HT-29 (cell line): ENCODE results near the gene SCRN1. TPM values are rescaled to one million over a fixed set of nuclear protein-coding genes. Genes with fewer than 3 reads are reported as not detected.

Experiments used
- DNase-seq: peaks from one replicate; pipeline ENCODE4 v3.0.0-alpha.2; 2015; ENCODE audit warnings: low spot score
- total RNA-seq: library from RNA; depleted of rRNA; stranded (reverse); fragments of >200 nt; shearing (Covaris generic); gene quantifications from 2 replicates; pipeline ENCODE4 v1.2.3, GENCODE V29; 2014; rRNA removed

Gene SCRN1, protein sequence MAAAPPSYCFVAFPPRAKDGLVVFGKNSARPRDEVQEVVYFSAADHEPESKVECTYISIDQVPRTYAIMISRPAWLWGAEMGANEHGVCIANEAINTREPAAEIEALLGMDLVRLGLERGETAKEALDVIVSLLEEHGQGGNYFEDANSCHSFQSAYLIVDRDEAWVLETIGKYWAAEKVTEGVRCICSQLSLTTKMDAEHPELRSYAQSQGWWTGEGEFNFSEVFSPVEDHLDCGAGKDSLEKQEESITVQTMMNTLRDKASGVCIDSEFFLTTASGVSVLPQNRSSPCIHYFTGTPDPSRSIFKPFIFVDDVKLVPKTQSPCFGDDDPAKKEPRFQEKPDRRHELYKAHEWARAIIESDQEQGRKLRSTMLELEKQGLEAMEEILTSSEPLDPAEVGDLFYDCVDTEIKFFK
- total RNA-seq = 17.0 and 18.6 TPM in 2 replicates

DNA sequence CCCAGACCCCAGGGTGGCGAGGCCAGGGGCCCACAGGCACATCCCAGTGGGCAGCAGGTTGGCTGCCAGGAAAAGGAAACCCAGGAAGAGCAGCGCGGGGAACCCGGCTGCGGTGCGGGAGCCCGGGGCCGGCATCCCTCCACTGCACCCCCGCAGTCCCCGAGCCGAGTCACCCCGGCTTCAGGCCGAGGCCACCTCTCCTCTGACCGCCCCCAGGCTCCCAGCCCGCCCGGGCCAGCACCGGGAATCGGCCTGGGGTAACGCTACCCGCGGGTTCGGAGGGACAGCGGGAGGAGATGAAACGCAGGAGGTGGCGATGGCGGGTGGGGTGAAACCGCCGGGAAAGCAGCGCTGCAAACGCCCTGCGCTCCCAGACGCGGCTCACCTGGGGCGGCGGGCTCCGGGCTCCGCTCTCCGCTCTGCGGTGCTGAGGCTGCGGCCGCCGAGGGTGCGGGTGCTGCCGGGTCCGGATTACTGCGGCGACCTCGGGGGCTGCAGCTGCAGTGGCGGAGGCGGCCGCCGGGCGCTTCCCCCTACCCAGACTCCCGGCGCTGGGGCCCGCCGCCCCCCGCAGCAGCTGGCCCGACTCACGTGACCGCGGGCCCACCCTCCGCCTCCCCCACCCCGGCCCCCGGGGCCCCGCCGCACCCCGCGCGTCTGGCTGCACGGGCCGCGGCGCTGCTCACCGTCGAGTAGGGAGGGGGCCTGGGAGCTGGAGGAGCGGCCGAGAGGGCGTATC is at the start of gene SCRN1:
Gene SCRN1 (minus strand): TSS at position 545 of the 739 bp plus-strand sequence. CDS start 20,734 bp downstream, outside the sequence.
- DNase-seq = peak; percentile 39

DNA sequence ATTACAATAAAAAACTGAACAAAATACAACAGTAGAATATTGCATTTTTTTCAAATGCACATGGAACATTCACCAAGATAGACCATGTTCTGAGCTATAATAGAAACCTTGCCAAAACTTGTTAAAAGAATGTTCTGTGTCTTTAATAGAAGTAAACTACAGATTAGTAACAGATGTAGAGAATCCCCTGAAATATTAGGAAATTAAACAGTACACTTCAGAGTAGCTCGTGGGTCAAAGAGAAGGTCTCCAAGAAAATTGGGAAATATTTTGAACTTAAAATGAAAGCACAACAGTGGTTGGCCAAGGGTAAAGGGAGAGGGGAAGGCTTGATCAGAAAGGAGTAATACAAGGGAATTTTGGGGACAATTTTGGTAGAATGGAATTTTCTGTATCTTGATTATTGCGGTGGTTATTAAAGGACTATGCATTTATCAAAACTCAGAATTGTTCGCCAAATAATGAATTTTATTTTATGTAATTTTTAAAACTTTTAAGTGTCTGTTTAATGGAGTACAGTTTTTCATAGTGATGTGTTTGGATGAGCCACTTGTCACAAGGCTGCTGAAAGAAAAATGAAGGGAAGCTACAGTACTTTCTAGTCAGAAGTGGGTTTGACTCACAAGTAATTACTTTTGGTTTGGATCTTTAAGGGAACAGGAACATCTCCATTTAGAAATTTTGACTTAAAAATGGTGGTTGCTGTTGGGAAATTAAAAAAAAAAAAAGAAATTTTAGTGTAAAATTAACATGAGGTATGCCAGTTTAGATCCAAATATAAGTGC is 48.8 kb upstream of the SCRN1 start:
- no peak for DNase-seq

DNA sequence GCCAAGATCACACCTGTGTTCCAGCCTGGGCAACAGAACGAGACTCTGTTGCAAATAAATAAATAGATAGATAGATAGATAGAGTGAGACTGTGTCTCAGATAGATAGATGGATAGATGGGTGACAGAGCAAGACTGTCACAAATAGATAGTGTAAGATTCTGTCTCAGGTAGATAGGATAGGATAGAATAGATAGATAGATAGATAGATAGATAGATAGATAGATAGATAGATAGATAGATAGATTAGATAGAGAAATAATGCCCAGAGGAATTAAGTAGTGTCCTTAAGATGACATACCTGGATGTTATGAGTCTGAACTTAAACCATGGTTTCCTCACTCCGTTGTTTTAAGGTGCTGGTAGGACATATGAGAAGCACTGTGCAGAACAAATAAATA is 46.6 kb upstream of the SCRN1 start:
- no peak for DNase-seq

DNA sequence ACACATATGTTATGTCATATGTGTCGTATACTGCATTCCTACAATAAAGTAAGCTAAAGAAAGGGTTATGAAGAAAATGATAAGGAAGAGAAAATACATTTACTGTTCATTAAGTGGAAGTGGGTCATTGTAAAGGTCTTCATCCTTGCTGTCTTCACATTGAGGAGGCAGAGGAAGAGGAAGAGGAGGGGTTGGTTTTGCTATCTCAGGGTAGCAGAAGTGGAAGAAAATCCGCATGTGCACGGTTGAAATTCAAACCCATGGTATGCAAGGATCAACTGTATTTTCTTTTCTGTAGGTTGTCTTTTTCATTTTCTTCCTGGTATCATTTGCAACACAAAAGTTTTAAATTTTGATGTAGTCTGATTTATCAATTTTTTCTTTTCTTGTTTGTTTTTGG is 44.9 kb upstream of the SCRN1 start:
- DNase-seq = no peak

DNA sequence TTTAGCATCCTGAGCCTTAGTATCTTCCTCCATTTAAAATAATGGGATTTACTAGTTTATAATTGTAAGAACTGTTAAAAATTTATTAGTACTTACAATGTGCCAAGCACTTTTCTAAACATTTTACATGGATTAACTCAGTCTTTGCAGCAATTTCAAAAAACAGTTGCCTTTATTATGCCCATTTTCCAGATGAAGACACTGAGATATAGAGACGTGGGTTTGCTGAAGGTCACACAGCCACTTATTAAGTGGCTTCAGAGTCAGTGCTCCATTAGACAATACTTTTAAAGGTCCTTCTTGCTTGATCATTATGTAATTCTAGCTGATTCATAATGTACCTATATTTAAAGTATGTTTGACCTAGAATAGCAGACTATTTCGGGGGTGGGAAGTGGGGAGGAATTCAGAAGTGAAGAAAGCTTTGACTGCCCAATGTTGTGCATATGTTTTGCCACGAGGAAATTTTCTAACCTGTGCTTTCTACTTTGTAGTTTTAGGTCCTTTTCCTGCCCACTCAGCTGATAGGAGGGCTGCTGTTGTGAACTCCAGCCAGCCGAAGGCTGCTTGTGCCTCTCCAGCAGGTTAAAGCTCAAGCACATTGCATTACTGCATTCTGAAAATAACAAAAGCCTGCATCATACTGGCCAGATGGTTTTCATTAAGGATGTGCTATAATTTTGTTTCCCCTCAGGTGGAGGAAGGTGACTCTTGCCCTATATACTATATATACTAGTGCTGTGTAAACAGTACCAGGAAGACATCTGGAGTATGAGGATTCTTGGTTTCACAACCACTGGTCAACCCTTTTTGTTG is 42.9 kb upstream of the SCRN1 start:
- DNase-seq = peak; percentile 24

DNA sequence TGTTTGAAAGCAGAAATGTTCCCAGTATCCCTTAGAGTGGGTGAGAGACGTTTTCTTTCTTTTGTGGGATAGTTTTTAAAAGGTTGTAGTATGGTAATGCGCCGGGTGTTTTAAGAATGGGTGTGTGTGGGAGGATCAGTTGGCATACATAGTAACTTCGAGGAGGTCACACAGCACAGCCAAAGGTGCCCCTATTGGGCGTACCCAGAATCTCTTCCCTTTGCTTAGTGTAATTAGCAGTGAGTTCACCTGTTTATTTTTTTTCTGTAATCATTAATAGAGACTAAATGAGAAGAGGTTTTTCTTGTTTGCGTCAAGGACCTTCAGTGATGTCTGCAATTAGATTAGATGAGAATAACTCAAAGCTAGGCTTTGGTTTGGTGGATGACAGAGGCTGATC is 40.1 kb upstream of the SCRN1 start:
- DNase-seq = peak; percentile 65

DNA sequence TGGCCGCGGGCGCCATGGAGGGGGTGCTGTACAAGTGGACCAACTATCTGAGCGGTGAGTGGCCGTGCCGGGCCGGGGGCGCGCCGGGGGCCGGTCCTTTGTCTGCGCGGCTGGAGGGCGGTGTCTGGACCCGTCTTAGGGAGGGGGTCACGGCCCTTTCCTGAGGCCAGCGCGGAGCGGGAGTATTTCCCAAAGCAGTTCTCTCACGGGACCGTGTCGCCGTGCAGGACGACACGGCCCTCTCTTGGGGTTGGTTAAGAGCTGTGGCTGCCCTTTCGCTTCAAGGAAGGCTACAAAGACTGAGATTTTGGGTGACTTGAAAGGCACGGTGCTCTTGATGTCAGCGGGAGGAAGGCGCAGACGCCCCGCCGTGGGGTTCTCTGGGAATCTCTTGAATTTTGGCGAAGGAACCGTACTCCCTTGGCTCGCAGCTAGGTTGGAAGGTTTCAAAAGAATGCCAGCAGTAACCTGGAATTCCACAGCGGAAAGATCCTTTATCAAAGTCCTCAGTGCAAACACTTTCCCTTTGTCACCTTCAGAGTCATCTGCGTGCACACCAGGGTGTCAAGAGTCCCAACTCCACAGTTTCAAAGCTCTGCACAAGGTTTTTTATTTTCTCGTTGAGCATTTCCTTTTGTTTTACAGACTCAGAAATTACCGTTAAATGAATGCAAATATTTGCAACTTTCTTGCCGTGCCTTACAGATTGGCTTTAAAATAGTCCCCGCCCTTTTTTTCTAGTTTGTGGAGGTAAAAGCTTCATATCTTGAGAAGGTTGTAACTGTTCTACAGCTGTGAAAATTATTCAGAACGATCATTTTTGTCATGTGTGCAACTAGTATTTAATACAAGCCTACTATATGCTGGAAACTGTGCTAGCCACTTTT is 39.4 kb upstream of the SCRN1 start:
- DNase-seq = peak; percentile 67

DNA sequence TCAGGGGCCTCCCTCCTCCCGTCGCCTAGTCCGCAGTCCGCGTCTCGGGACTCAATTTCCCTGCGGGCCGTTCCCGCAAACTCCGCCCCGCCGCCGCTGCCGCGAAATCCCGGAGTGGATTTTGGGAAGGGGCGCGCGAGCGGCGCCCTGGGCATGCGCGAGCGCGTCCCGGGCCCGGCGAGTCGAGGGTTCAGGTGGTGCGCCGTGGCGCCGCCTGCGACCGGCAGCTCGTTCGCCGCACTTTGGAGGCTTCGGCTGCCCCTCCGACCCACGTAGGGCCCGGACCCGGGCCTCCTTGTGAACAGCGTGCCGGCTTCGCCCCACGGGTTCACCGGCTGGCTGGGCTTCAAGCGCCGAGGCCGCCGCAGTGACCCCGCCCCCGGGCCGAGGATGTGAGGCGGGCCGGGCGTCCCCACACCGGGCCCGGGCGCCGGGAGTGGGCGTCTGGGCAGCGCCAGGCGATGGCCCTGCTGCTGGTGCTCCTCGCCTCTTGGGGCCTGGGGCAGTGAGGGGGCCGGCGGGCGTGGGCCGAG is 38.7 kb upstream of the SCRN1 start, which contains the start of gene PLEKHA8:
Gene PLEKHA8 (plus strand): TSS at position 197 of the 533 bp plus-strand sequence. CDS start 351 bp downstream, outside the sequence.
- DNase-seq = peak; percentile 85

DNA sequence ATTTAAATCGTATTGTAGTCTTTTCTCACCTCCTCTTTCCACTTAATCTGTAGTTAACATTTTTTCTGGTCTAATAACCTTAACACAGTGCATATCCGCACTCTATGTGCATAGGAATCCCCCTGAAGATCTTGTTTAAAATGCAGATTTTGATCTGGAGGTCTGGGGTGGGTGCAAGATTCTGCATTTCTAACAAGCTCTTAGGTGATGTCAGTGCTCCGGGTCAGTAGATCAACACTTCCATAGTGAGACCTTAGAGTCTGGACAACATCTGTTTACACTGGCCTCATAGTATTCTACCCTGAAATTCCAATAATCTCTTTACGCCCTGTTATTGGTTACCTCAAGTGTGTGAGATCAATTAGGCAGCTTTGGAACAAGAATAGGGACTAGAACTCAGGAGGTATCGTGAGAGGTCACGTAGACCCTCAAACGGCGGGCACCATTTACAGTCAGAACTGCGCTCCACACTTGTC is 38.2 kb upstream of the SCRN1 start:
- no peak for DNase-seq

DNA sequence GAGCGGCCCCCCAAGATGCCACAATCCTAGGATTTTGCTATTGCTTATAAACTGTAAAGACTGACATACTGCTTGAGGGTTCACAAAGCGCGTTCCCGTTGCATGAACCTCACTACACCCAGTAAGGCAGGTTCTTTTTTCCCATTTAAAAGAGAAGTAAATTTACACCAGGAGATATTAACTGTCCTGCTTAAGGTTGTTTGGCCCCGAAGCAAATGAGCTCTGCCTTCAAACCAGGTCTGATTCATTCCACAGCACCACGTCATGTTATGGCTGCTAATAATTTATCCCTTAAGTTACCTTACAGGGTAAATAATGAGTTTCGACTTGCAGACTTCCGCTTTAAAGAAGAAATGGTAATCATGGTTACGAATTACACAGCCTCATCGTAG is 37.5 kb upstream of the SCRN1 start:
- peak; percentile 77 for DNase-seq

DNA sequence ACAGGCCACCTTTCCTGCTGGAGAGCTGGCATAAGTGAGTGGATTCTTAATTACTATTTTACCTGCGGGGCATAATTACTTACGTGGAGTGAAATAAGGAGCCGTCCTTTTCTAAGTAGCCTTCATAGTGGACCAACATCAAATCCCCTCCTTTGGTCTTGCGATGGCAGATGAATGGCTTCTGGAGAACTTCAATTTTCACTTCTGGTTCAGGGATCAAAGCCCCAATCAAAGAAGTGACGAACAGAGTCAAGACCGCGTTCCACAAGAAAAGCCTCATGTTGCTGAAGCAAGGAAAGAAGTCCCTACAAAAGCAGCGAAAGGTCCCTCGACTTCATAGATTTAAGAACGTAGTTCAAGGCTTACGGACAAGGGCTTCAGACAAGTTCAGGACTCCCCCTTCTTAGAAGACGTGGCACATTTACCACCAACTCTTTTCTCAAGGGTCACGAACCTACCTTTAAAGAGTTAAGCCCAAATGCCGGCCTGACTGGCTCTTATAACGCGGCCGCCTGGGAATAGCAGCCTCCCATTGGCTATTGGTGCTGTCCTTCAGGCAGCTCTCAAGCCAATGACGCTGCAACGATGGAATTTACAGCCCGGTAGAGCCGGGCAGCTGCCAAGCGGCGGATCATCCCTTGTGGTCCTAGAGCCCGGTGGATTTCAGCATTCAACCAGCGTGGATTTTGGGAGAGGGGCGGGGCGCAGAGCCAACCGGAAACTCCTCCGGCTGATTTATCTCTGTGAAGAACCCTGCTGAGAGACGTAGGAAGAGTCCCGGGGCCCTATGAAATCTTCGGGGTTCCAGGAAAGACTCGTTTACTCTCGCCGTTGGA is 36.8 kb upstream of the SCRN1 start, which contains the start of gene FKBP14:
Gene FKBP14 (minus strand): TSS at position 474 of the 836 bp plus-strand sequence. CDS start 194 bp downstream, at position 280.
- DNase-seq = peak; percentile 99

DNA sequence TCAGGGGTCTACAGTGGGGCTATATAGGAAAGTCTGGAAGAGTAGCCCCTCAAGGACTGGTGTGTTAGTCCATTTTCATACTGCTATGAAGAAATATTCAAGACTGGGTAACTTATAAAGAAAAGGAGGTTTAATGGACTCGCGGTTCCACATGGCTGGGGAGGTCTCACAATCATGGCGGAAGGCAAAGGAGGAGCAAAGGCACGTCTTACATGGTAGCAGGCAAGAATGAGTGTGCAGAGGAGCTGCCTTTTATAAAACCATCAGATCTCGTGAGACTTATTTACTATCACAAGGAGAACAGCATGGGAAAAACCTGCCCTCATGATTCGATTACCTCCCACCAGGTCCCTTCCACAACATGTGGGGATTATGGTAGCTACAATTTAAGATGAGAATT is 33.9 kb upstream of the SCRN1 start:
- DNase-seq = no peak

DNA sequence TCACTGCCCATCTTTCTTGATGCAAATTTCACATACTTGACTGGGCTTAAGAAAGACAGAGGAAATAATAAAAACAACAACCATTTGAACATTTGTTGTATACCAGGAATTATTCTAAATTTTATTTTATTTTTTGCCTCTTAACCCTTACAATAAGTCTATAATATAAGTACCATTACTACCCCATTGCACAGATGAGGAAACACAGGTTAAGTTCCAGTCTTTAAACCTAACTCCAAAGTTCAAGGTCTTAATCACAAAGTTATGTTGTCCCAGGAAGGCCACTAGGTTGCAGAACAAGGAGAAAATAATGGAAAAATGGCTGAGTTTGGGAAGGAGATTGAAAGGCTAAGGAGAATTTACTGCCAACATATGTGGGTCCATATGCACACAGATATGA is 33.4 kb upstream of the SCRN1 start:
- DNase-seq = no peak

DNA sequence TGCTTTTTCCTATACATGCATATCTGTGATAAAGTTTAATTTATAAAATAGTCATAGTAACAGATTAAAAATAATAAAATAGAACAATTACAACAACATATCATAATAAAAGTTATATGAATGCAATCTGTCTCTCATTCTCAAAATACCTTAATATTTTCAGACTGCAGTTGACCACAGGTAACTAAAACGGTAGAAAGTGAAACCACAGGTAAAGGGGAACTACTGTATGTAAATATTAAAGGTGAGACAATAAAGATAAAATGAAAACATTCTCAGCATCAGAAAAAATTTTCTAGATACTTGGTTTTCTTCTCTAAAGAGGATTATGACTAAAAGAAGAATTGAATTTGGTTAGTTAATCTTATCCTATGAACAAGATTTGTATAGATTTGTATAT is 30.9 kb upstream of the SCRN1 start:
- no peak for DNase-seq

DNA sequence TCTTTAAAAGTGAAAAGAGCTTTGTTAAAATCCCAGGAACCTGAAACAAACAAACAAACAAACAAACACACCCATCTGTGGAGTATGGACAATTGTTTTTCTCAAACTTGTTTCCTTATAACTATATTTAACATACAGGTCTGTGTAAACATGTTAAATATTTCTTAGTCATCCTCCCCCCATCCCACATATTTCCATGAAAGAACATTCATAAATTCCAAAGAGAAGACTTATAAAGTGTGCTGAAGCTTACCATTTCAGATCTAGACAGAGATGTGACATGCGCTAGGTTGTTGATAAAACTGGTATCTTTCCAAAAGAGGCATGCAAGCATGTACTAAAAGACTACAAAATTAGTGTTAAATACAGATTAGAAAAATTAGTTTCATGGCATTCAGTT is 30.4 kb upstream of the SCRN1 start:
- DNase-seq = no peak

DNA sequence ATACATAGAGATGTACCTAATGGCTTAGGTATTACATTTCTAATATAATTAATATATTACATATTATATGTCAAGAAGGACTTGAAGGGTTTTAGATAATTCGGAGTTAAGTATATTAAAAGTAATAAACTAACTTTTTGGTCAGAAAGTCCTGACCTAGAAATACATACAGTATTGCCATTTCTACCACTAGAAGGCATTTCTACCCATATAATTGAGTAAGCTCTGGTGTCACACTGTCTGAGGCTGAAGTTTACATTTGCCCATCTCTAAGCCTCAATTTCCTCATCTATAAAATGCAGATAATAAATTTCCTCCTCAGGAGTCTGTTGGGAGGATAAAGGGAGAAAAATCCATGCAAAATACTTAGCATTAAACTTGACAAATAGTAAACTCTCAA is 29.8 kb upstream of the SCRN1 start:
- no peak for DNase-seq

DNA sequence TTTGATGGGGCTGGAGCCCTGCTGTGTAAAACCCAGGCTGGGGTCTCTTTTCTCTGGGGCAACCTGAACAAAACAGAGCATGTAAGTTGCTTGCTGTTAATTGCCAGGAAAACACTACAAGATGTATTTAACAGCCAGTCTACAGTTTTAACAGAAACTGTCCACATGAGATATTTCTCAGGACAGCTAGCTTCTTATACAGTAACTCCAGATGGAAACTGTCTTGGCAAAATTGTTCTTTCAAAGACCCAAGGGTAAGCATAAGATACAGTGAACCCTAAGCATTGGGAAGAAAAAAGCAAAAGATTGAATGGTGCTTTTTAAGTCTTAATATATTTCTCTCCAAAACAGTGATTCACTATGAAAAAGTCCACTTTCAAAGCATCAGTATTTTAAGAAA is 28.9 kb upstream of the SCRN1 start:
- DNase-seq = no peak

DNA sequence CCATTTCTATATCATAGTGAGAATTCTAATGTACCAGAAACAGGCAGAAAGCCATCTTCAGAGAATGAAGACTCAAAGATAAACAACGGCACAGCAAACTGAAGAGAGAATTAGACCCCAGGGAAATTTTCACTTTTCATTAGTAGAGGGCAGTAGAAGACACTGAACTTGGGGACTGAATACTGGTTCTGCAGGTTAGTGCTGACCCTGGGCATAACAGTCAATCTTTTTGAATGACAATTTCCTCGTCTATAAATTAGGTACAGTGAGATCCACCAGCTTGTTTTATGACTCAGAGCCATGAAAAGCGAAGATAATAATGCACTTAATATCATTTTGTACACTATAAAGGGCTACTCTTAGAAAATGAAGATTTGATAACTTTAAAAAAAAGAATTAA is 23.2 kb upstream of the SCRN1 start:
- peak; percentile 71 for DNase-seq

DNA sequence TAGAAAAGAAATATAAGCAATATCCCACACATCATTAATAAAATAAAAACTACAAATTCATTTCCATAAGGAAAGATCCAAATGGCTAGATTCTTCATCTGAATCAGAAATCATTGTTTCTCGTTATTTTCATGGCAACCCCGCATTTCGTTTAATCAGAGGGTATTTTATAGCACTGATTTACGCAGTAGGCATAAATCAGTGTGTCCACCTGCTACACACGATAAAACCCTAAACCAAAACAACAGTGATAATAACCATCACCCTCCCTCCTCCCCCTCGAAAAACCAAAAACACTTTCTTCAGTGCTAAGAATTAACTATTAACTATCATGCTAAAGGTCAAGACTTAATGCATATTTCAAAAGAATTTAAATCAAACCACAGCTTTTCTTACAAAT is 20.4 kb upstream of the SCRN1 start:
- DNase-seq = no peak
